ENCODE data around the gene AIPL1. TPM values are rescaled to one million over a fixed set of nuclear protein-coding genes. Genes with fewer than 3 reads are reported as not detected.

Gene AIPL1
- total and polyA plus RNA-seq, 8 donors: 0.06 TPM; not detected in 7

DNA sequence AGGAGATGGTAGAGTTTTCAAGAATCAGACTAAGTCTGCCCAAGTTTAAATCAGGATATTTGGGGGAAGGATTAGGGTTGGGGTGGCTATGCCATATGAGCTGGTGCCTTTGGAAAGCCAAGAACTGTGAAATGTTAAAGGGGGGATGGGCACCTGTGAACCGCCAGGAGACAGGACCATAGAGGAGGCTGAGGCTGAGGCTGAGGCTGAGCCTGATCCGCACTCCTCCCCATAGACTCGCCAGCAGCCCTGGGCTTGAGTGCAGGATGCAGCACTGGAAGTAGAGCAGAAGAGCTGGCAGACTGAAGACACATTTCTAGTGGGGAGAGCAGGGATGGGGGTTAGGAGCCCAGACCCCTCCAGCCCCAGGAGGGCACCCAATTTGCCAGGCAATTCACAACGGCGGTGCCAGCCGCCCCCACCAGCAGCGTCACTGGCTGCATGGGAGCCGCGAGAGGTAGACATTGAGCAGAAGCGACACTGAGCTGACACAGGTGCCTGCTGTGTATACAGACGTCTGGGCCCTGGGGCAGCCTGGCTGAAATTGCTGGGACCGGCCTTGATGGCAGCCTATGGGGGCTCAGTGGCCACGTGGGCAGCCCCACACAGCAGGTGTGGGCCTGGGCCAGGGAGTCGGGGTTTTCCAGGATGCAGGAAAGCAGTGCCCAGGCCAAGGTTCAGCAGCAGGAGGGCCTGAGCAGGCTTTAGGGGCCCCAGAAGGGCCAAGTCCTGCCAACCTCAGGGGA lies 18.5 kb upstream of the AIPL1 start:
- TF ChIP-seq, protein P1, sequence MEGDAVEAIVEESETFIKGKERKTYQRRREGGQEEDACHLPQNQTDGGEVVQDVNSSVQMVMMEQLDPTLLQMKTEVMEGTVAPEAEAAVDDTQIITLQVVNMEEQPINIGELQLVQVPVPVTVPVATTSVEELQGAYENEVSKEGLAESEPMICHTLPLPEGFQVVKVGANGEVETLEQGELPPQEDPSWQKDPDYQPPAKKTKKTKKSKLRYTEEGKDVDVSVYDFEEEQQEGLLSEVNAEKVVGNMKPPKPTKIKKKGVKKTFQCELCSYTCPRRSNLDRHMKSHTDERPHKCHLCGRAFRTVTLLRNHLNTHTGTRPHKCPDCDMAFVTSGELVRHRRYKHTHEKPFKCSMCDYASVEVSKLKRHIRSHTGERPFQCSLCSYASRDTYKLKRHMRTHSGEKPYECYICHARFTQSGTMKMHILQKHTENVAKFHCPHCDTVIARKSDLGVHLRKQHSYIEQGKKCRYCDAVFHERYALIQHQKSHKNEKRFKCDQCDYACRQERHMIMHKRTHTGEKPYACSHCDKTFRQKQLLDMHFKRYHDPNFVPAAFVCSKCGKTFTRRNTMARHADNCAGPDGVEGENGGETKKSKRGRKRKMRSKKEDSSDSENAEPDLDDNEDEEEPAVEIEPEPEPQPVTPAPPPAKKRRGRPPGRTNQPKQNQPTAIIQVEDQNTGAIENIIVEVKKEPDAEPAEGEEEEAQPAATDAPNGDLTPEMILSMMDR (IDR thresholded peaks at IDR 0.05): no peak
- DNase-seq (no peak), ATAC-seq (no peak)
- peaks cover 0 to 4% of the 10 kb centered on the region in 2 donors for H3K4me1 ChIP-seq
- peaks cover 0 to 14% of the 10 kb centered on the region in 2 donors for H3K36me3 ChIP-seq
- no peak overlapping the region for H3K27ac ChIP-seq
- no peaks in the 10 kb centered on the region for H3K9me3 ChIP-seq
- H3K27me3 ChIP-seq: peaks cover 0 to 25% of the 10 kb centered on the region in 2 donors
- intact Hi-C loops (cut with DNase I): no loop called here
- no peak overlapping the region for H3K4me3 ChIP-seq

DNA sequence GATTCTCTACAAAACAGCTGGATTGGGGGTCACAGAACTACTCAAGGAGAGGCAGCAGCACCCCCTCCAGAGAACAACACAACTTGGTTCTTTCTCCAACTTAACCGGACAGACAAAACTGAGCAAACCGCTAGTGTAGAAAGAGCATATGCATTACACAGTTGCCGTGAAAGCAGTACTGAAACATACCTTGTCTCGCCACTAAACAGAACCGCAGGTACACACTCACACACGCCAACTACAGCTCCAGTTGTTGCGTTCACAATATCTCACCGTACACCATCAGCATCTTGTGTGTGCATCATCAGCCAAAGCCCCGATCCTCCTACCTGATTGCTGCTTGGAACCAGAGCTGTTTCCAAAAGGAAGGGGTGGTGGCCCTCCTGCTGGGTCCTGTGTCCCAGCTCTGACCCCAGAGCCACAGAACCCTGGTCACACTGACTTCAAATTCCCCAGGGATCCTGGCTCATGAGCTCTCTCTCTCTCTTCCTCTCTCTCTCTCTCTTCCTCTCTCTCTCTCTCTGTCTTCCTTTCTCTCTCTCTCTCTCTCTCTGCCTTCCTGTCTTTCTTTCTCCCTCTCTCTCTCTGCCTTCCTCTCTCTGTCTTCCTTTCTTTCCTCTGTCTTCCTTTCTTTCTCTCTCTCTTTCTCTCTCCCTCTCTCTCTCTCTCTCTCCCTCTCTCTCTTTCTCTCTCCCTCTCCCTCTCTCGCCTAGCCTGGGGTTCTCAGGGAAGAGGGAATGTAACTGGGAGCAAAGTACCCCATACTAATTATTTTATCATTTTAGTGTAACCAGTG lies 17.7 kb upstream of the AIPL1 start:
- Histone ChIP-seq H3K9me3 (no peaks in the 10 kb centered on the region), H3K36me3 (peaks cover 0 to 15% of the 10 kb centered on the region in 2 donors), H3K4me1 (peaks cover 0 to 4% of the 10 kb centered on the region in 2 donors), H3K27me3 (peaks cover 0 to 25% of the 10 kb centered on the region in 2 donors), H3K27ac (no peak overlapping the region), H3K4me3 (no peak overlapping the region)
- no peak for DNase-seq
- ATAC-seq: no peak
- intact Hi-C loops (cut with DNase I): no loop called here
- TF ChIP-seq, protein P1 (IDR thresholded peaks at IDR 0.05): no peak

DNA sequence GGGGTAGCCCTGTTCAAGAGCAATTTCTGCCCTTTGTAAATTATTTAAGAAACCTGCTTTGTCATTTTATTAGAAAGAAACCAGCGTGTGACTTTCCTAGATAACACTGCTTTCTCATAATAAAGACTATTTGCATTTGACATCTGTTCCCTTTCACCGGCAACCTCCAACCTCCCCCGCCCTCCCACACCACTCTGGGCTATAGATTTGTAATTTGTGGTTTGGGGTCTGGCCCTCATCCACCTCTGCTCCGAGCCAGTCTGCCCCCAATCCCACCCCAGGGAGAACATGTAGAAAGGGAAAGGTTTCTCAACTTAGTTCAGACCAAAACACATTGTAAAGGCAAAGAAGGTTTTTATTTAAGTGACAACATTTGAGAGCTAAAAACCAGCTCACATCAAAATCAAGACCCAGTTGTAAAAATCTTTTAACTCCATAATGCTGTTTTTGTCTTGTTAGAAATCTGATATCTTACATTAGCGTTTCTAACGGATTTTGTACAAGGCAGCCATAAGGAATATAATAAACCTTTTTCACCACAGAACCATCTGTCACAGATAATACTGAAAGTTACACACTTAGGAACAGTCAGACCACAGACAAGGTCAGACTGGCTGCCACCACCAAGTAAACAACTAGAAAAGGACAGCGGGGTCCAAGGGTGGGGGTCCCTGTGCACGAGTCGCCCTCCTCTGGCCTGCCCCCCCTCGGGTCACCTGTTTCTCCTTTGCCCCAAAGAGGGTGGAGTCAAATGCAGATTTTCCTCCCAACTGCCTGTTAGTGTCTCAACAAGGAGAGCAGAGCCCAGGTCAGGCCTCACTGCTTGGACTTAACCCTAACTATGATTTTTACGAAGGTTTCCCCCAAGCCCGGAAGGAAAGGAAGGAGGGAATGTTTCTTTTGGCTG lies 16.3 kb upstream of the AIPL1 start:
- Histone ChIP-seq H3K27me3 (peaks cover 0 to 21% of the 10 kb centered on the region in 2 donors), H3K36me3 (peaks cover 0 to 15% of the 10 kb centered on the region in 2 donors), H3K4me1 (peaks cover 0 to 4% of the 10 kb centered on the region in 2 donors), H3K4me3 (no peak overlapping the region), H3K9me3 (no peaks in the 10 kb centered on the region), H3K27ac (no peak overlapping the region)
- ATAC-seq (no peak), DNase-seq (no peak)
- intact Hi-C loops (cut with DNase I): no loop called here
- TF ChIP-seq, protein P1 (IDR thresholded peaks at IDR 0.05): no peak

DNA sequence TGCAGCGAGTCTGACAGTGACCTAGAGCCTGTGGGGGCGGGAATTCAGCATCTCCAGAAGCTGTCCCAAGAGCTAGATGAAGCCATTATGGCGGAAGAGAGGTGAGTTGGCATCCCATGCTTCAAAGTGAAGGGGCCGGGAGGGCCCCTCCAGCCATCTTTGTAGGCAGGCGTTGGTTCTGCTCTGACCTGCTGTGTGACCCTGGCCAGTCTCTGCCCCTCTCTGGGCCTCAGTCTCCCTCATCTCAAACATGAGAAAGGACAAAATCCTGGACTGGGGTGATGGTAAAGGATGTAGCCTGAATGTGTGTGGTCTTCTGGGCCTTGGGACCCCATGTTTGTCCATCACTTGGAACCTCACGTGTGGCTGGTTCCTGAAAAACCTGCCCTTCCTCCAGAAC lies 14.4 kb upstream of the AIPL1 start:
- H3K36me3 ChIP-seq: peaks cover 0 to 15% of the 10 kb centered on the region in 2 donors
- H3K27ac ChIP-seq: no peak overlapping the region
- no peak overlapping the region for H3K4me3 ChIP-seq
- TF ChIP-seq, protein P1 (IDR thresholded peaks at IDR 0.05): no peak
- peaks cover 0 to 3% of the 10 kb centered on the region in 2 donors for H3K27me3 ChIP-seq
- no peaks in the 10 kb centered on the region for H3K9me3 ChIP-seq
- intact Hi-C loops (cut with DNase I): no loop called here
- H3K4me1 ChIP-seq: peaks cover 6% of the 10 kb centered on the region in 2 donors
- ATAC-seq (no peak), DNase-seq (no peak)

Measured in left lung (tissue), 10 donors.